PC-3 (cell line): ENCODE data around the gene SPTSSB.

Experiments
- CTCF ChIP-seq: fragments of 300-600 bp; sonication (generic); conservative IDR thresholded peaks from 2 replicates; pipeline ENCODE4 v1.5.1; 2017; ENCODE audit warnings: antibody characterized with exemption, low read depth, mild to moderate bottlenecking, low read length
- EZH2 ChIP-seq: fragments of 300-600 bp; sonication (generic); IDR thresholded peaks from one replicate; pipeline ENCODE4 v1.6.1; 2017; ENCODE audit warnings: antibody characterized with exemption, mild to moderate bottlenecking, low read length; ENCODE audit not compliant: unreplicated experiment

GRCh38 chr3:161415506-161416231 lies 44.4 kb upstream of the SPTSSB start:
- TF ChIP-seq CTCF (no peak), EZH2 (no peak)
